T-helper 2 cell treated with Interferon-gamma antibody and Interleukin-4, amounts not matched to agents 100 ng/mL and 5 ng/mL, for 36 hours (primary cell): Measurements from ENCODE around the gene CDK17. TPM values are rescaled to one million over a fixed set of nuclear protein-coding genes. Genes with fewer than 3 reads are reported as not detected.
"Not testable (repeated sequence)": the region's sequence is repeated elsewhere in the genome, so short reads cannot be mapped to it uniquely, and the experiment has no call there.

Experiments used
- intact Hi-C: fragments of 100-400 bp; cut with micrococcal nuclease; formaldehyde crosslinking; loops from one replicate; pipeline ENCODE4 v1.15.1; 2023
- total RNA-seq: library from RNA; stranded (reverse); gene quantifications from 2 replicates; pipeline ENCODE4 v1.2.3, GENCODE V29; 2022

Gene CDK17
- total RNA-seq, 1 donor from 2014 or later: 36.9 TPM

- intact Hi-C loops: loop anchor here (5.0 kb wide), 1 partner anchor 83 kb away; no protein-coding TSS in a partner anchor
Observed at GRCh38 chr12:96419576-96420276, 19.5 kb upstream of the CDK17 start.

- intact Hi-C loops: loop anchor here (1.0 to 5.0 kb wide), 2 partner anchors 16 to 85 kb away; no protein-coding TSS in a partner anchor
Observed at GRCh38 chr12:96417688-96418087, 17.4 kb upstream of the CDK17 start.

GRCh38 chr12:96416033-96416799 is 16.0 kb upstream of the CDK17 start:
- intact Hi-C loops: loop anchor here (5.0 kb wide), 1 partner anchor 86 kb away; no protein-coding TSS in a partner anchor

GRCh38 chr12:96414637-96415036 is 14.4 kb upstream of the CDK17 start:
- intact Hi-C loops: loop anchor here (5.0 kb wide), 1 partner anchor 88 kb away; no protein-coding TSS in a partner anchor

- intact Hi-C loops: no loop called here
Observed at GRCh38 chr12:96412431-96412830, 12.2 kb upstream of the CDK17 start.

GRCh38 chr12:96409731-96410130 is 9.5 kb upstream of the CDK17 start:
- intact Hi-C loops: no loop called here

- intact Hi-C loops: no loop called here
Observed at GRCh38 chr12:96408993-96409392, 8.8 kb upstream of the CDK17 start.

- intact Hi-C loops: not testable (repeated sequence)
Observed at GRCh38 chr12:96407429-96408097, 7.3 kb upstream of the CDK17 start.

- intact Hi-C loops: loop anchor here (1.0 kb wide), 1 partner anchor 25 kb away; no protein-coding TSS in a partner anchor
Observed at GRCh38 chr12:96404696-96405095, 4.5 kb upstream of the CDK17 start.

GRCh38 chr12:96403870-96404269 is 3.6 kb upstream of the CDK17 start:
- intact Hi-C loops: no loop called here

- intact Hi-C loops: not testable (repeated sequence)
Observed at GRCh38 chr12:96402522-96402921, 2.3 kb upstream of the CDK17 start.

GRCh38 chr12:96402061-96402460 is 1.8 kb upstream of the CDK17 start:
- intact Hi-C loops: no loop called here

GRCh38 chr12:96401076-96401871 is 1.0 kb upstream of the CDK17 start:
- intact Hi-C loops: loop anchor here (1.0 to 2.0 kb wide), 16 partner anchors 16 to 852 kb away; partner anchors contain the start of genes CFAP54, LTA4H and NEDD1

- intact Hi-C loops: loop anchor here (1.0 to 2.0 kb wide), 16 partner anchors 17 to 852 kb away; partner anchors contain the start of genes CFAP54, LTA4H and NEDD1
Observed at GRCh38 chr12:96400631-96401075, 414 bp upstream of the CDK17 start.

GRCh38 chr12:96399120-96399918 is 920 bp downstream of the CDK17 start:
- intact Hi-C loops: loop anchor here (1.0 to 10.0 kb wide), 3 partner anchors 21 to 105 kb away; no protein-coding TSS in a partner anchor

GRCh38 chr12:96398424-96399119 is 1.7 kb downstream of the CDK17 start:
- intact Hi-C loops: loop anchor here (1.0 to 10.0 kb wide), 3 partner anchors 20 to 104 kb away; no protein-coding TSS in a partner anchor

- intact Hi-C loops: loop anchor here (5.0 to 10.0 kb wide), 2 partner anchors 36 to 103 kb away; no protein-coding TSS in a partner anchor
Observed at GRCh38 chr12:96397756-96398423, 2.3 kb downstream of the CDK17 start.

- intact Hi-C loops: loop anchor here (5.0 to 10.0 kb wide), 2 partner anchors 35 to 102 kb away; no protein-coding TSS in a partner anchor
Observed at GRCh38 chr12:96396914-96397313, 3.3 kb downstream of the CDK17 start.
